ENCODE measurements around the gene ZSCAN5A.
"Not testable (repeated sequence)": the region's sequence is repeated elsewhere in the genome, so short reads cannot be mapped to it uniquely, and the experiment has no call there.

ZSCAN5A gene

DNA sequence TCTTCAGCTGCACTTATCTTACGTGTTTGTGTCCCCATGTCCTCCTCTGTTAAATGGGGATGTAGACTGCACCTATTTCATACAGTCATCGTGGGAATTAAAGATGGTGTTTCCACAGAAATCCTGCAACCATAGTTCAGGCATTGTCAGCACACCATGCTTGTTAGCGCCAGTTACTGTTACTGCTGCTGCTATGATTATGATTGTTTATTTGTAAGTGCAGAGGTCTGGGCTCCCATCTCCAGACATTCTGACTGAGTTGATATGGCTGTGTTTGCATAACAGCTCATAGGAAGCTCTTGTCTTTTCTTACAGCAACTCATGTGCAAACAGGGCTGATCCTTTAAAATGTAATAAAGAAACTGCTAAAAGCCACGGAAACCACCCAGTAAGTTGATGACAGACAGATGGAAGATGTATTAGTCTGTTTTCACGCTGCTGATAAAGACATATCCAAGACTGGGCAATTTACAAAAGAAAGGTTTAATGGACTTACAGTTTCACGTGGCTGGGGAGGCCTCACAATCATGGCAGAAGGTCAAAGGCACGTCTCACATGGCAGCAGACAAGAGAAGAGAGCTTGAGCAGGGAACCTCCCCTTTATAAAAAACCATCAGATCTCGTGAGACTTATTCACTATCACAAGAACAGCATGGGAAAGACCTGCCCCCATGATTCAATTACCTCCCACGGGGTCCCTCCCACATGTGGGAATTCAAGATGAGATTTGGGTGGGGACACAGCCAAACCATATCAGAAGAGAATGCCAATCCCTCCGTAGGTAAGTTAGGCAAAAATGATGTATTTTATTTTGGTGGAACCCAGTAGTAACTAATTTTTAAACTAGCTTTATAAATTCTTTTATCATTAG lies 1.6 kb downstream of the ZSCAN5A start:
- DNase-seq = no peak

DNA sequence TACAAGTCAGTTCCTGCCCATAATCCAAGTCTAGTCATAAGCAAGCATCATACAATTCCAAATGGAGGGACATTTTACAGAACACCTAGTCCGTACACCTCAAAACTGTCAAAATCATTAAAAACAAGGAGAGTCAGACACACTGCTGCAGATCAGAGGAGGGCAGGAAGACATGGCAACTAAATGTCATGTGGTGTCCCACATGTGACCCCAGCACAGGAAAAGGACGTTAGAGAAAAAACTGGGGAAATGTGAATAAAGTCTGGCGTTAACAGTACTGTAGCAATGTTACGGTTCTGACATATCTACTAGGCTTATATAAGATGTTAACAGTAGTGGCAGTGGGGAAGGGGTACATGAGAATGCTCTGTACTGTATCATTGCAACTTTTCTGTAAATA lies 2.3 kb downstream of the ZSCAN5A start:
- no peak for DNase-seq

DNA sequence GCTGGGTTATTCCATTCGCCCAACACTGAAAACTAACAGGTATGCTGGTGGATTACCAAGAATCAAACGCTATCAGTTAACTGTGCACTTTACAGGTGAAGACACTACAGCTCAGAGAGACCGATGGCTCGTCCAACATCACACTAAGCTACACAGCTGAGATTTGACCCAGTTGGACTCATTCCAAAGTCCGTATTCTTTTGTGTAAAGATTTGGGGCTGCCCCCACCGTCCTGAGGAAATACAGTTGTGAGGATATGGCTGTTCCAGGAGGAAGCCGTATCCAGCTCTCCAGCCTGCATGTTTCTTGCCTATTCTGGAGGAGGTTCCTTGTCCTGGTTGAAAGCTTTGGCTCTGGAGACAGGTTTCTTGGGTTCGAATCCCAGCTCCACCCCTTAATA lies 4.2 kb downstream of the ZSCAN5A start:
- no peak for DNase-seq

DNA sequence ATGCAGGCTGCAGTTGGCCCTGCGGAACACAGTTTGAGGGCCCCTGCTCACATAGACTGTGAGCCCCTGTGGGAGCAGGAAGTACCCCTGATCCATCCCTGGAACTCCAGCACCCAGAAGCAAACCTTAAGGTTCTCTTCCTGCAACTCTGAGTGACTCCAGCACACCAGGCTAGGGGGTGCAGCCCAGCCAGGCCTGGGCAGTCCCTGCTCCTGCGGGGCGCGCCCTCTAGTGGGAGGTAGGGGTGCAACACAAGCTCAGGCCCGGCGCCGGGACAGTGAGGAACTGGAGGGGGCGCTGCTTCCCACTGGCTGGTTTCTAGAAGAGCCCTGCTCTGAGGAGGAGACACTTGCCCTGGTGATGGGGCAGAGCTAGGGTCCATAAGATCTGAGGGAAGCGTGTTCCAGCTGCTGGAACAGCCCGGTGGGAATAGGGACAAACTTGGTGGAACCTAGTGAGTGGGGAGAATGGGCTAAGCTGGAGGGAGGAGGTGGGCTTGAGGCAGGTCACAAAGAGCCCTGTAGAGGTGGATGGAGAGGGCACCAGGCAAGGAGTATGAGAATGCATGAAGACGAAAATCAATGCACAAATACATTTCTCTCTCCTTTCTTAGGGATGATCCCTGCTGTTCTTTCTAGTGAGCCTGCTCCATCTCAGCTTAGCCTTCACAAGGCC lies 5.0 kb downstream of the ZSCAN5A start:
- DNase-seq = peak; percentile 21

DNA sequence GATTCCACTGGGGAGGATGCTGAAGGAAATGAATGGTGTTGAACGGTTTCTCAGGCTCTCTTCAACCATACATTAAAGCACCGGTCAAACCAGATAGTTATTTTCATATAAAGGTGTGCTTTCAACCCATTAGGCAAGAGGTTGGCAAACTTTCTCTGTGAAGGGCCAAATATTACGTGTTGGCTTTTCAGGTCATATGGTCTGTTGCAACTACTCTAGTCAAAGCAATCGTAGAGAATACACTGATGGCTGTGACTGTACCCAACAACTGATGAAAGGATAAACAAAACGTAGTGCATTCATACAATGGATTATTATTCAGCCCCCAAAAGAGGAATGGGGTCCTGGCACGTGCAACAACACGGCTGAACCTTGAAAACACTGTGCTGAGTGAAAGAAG lies 5.8 kb downstream of the ZSCAN5A start:
- DNase-seq = no peak

DNA sequence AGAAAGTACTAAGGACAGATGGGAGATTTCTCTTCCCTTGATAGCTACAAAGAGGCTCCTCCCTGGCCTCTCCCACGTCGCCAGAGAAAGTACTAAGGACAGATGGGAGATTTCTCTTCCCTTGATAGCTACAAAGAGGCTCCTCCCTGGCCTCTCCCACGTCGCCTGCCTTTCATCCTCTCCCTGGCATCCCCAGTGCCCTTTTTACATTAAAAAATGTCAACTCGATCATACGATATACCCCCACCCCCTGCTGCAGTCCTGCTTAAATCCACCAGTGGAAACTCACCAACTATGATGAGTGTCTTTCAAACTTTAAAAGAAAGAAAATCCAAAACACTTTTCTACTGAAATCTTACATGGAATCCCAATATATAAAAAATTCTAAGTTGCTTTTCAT lies 7.6 kb downstream of the ZSCAN5A start:
- not testable (repeated sequence) for DNase-seq

DNA sequence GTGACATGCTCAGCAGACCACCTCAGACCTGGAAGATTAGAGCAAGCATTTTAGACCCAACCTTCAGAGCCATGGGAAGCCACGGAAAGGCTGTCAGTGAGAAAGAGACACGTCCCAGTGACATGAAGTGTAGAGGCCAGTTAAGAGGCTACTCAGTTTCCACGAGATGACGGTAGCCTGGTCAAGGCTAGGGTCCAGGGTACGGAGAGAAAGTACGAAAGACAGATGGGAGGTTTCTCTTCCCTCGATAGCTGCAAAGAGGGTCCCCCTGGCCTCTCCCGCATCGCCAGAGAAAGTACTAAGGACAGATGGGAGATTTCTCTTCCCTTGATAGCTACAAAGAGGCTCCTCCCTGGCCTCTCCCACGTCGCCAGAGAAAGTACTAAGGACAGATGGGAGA lies 8.6 kb downstream of the ZSCAN5A start:
- no peak for DNase-seq

DNA sequence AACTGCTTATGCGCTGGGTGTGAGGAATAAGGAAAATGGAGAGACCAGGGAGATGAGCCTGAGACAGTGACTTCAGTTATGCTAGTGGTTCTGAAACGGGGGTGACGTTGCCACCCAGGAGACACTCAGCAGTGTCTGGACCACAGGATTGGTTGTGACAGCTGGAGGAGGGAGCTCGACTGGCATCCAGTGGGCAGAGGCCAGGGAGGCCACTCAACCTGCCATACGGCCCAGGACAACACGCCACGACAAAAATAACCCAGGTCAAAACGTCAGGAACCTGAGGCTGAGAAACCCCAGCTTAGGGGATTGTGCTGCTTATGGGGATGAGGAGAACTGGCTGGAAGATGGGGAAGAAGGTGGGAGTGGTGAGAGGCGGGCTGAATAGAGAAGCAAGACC lies 10.4 kb downstream of the ZSCAN5A start:
- DNase-seq = no peak

DNA sequence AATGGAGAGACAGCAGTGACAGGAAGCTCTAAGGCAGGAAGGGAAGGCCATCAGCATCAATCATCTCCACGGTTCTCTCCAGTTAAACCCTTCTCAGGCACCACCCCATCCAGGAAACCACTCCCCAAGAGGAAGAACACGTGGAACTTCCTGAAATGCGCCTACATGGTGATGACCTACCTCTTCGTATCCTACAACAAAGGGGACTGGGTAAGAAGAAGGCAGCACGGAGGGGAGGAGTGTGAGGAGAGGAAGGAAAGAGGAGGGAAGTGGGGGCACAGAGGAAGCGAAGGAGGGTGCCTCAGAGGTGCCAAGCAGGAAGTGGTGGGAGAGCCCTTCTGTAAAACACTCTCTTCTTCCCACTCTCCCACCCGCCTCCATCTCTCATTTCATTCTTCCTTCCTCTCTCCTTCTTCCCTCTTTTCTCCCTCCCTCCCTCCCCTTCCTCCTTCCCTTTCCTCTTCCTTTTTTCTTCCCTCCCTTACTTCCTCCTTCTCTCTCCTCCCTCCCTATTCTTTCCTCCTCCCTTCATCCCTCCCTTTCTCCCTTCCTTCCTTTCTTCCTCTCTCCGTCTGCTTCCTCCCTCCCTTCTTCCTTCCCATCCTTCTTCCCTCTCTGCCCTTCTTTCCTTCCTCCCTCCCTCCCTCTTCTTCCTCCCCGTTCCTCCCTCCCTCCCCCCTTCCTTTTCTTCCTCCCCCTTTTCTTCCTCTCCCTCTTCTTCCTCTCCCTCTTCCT lies 12.6 kb downstream of the ZSCAN5A start:
- no peak for DNase-seq

DNA sequence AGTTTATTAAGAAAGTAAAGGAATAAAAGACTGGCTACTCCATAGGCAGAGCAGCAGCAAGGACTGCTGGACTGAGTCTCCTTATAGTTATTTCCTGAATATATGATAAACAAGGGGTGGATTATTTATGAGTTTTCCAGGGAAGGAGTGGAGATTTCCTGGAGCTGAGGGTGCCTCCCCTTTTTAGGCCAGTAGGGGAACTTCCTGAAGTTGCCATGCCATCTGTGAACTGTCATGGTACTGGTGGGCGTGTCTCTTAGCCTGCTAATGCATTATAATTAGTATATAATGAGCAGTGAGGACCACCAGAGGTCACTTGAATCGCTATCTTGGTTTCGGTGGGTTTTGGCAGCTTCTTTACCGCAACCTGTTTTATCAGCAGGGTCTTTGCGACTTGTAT lies 13.5 kb downstream of the ZSCAN5A start:
- no peak for DNase-seq

DNA sequence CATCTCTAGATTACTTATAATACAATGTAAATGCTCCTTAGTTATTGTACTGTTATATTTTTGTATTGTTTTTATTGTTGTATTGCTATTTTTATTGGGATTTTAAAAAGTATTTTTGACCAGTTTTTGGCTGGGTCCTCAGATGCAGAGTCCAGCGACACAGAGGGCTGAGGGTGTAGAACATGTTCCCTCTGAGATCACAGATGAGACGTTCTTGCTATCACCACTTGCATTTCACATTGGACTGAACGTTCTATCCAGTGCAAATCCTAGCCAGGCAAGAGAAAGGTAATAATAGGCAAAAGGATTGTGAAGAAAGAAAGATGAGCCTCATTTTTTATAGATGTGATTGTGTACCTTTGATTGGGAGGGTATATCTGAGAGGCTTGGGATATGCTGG lies 15.0 kb downstream of the ZSCAN5A start:
- no peak for DNase-seq

DNA sequence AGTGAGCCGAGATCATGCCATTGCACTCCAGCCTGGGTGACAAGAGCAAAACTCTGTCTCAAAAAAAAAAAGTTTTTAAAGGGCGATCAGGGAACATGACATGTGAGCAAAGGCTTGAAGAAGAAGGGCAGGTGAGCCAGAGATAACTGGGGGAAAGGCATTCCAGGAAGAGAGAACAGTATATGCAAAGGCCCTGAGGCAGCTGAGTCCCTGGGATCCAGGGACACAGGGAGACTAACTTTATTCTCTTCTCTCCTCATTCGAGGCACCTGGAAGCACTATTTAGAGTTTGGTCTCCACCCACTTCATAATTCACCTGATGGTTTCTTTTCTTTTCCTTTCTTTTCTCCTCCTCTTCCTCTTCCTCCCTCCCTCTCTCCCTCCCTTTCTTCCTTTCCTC lies 17.6 kb downstream of the ZSCAN5A start:
- DNase-seq = no peak

DNA sequence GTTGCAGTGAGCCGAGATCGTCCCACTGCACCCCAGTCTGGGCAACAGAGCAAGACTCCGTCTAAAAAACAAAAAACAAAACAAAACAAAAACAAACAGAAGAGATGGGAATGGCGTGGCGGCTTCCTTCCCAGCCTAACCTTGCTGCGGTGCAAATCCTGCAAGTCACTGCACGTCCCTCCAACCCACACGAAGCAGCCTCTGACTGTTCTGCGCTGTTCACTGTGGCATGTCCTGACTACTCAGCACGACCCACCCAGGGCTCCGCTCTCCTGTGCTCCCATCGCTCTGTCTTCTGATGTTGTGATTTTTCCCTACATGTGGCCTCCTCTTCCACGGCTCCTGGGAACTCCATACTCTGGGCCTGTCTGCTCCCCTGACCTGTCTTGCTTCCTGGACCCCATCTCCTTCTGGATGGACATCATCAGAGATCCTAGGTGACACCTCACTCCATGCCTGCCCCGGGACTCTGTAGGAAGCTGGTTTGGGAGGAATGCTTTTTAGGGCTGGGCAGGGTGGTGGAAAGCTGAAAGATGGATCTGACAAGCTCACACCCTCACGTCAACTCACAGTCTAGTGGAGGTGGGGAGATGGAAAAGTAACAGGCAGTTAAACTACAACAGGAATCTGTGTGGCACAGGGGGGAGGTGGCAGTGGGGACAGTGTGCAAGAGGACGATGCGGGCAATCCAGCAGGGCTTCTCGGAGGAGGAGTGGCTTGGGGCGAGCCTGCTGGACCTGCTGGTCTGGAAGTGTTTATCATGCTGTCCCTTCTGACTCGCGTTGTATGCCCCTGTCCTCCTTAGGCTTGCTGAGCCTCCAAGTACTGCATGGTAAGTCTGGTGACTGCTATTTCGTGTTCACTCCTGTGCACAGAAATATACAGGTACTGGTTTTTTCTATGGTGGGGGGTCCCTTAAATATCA lies 18.8 kb downstream of the ZSCAN5A start:
- no peak for DNase-seq

DNA sequence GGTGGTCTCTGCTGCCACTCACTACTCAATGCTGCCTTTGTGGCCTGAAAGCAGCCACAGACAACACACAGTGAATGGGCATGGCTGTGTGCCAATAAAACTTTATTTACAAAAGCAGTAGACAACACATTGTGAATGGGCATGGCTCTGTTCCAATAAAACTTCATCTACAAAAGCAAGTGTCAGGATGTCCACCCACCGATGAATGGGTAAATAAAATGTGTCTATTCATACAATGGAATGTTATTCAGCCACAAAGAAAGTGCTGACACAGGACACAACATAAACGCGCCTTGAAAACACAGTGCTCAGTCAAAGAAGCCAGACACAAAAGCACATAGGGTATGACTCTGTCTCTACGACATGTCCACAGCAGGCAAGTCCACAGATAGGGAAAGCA lies 20.1 kb downstream of the ZSCAN5A start:
- peak; percentile 95 for DNase-seq

DNA sequence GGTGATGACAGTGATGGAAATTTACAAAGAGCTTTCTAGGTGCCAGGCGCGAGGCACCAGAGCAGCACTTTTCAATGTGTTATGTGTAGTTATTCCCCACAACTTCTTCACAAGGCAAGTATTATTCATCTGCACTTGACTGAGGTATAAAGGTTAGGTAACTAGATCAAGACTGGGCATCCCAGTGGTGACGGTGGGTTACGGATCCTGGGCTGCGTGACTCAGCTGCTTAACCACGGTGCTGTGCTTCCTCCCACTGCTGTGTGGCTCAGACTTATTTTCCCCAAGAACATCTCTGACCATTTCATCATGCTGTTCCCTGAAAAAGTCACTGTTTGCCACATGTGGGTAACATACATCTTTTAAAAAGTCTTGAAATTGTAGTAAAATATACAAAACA lies 22.8 kb downstream of the ZSCAN5A start:
- no peak for DNase-seq

DNA sequence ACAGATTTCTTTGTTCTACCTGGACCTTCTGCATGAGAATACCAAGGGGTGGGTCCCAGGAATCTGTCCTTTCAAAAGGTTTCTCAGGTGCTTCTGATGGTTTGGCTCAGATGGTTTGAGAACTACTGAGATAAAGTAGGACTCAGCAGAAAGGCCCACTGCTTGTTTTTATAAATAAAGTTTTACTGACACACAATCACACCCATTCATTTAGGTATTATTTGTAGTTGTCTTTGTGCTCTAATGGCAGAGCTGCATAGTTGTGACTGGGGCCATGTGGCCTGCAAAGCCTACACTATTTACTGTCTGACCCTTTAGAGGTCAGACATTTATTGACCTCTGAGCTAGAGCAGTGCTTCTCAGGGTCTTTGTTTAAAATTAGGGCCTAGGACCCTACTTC lies 24.5 kb downstream of the ZSCAN5A start:
- DNase-seq = no peak

DNA sequence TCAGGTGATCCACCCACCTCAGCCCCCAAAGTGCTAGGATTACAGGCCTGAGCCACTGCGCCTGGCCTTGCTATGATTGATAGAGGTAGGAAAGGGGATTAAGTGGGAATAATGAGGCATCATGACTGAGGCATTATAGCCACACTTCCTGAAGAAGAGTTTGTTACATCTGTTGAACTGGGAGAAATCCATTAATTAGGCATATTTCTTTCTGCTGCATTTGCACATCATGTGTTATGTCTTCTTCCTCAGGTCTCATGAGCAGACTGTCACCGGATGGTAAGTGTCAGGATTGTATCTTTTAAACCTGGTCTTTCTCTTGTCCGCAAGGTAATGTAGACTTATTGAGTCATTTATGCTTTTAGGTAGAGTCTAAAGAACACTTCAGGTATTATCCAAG lies 29.9 kb downstream of the ZSCAN5A start:
- no peak for DNase-seq

DNA sequence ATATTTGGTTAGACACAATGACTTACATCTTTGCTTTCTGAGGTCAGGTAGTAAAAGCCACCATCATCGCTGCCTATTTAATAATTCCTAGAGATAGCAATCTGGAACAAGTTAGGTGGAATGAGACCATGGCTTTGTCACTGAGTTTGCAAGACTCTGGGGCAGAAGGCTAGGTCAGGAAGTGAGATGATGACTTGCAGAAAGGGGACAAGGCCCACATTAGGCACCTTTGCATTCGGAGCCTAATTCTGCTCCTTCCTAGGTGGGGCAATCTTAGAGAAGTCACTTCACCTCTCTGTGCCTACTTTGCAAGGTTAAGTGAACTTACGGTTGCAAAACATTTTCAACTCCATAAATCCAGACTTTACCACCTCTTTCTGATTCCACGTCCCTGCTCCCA lies 31.8 kb downstream of the ZSCAN5A start:
- DNase-seq = no peak

DNA sequence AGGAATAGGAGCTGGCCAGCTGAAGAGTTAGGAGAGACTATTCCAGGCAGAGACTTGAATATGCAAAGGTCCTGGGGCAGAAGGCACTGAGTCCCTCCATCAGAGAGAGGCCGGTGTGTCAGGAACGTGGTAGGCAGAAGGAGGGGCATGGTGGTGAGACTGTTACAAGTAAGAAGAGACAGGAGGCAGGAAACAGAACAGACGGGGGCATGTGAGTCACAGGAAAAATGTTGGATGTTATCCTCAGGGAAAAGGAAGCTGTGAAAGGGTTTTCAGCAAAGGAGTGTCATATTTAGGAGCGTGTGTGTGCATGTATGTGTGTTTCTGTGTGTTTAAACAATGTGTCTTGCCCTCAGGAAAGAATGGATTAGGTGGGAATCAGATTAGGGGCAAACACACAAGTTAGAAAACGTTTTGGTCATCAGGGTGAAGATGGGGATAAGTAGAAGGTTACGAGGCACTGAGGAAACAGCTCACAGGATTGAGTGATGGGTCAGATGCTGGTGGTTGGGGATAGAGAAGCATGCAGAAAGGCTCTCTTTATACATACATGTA lies 41.0 kb downstream of the ZSCAN5A start:
- no peak for DNase-seq

DNA sequence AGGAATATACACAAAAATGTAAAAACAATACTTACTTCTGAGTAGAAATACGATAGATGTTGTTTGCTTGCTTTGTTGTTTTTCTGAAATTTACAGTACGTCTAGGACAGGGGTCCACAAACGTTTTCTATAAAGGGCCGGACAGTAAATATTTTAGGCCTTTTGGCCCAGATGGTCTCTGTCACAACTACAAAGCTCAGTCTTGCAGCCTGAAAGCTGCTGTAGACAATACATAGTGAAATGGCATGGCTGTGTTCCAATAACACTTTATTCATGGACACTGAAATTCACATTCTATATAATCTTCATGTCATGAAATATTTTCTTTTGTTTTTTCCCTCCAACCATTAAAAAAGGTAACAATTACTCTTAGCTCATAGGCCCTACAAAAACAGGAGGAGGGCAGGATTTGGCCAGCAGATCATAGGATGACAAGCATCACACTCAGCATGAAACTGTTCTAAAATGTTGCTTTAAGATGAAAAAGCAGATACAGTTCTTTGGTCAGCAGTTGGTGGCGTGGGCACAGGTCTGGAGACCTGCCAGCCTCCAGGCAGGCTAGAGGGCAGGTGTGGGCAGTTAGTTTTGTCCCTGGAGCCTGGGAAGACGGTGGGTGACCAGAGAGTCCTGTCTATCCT lies 42.4 kb downstream of the ZSCAN5A start, which contains the start of gene EDDM13:
EDDM13 (plus strand) TSS at position 588 of the 638 bp plus-strand sequence. CDS start 87 bp downstream, outside the sequence.
- DNase-seq = no peak

DNA sequence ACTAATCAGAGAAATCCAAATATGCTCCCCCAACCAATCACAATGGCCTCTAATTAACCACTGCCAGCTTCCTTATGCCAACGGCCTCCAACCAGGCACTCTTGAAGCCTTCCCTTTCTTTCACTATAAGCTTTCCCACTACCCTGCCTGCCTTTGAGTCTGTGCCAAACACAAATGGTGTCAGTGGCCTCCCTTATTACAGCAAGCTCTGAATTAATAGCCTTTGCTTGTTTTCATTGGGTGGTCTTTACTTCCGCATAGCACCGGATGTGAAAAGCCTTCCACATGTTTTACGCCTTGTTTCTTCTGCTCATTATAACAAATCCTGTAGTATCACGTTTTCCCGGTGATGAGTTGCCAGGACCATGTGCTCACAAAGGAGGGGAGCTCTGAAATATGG lies 43.5 kb downstream of the ZSCAN5A start:
- DNase-seq = no peak

DNA sequence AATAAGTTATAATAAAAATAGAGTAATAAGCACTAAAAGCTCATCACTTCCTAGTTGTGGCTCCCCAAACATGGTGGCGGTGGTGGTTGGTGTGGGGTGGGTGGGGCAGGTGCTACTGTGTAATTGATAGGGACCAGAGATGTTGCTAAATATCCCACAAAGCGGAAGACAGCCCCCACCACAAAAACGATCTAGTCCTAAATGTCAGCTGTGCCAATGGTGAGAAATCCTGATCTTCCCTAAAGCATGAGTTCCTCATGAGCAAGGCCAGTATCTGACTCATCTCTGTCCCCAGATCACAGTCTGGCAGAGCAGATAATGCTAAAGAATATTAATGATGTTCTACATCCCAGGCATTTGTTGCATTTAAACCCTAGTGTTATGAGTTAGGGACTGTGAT lies 44.0 kb downstream of the ZSCAN5A start:
- DNase-seq = no peak
